Activated T-cell treated with anti-CD3 and anti-CD28 coated beads, Interleukin-2, amount 50 U/mL, for 24 hours (primary cell): ENCODE measurements around the gene PSPN.

Experiments
- DNase-seq: peaks from one replicate; pipeline ENCODE4 v3.0.0-alpha.2; 2020
- H3K27ac Mint-ChIP-seq: 2 replicates; pipeline ENCODE4 v1.8.0; 2020; ENCODE audit warnings: mild to moderate bottlenecking, mixed read lengths
- H3K27me3 Mint-ChIP-seq: 2 replicates; pipeline ENCODE4 v1.8.0; 2020; ENCODE audit warnings: mixed read lengths
- H3K36me3 Mint-ChIP-seq: 2 replicates; pipeline ENCODE4 v1.8.0; 2020; ENCODE audit warnings: low read depth, mixed read lengths
- H3K4me1 Mint-ChIP-seq: 2 replicates; pipeline ENCODE4 v1.8.0; 2020; ENCODE audit warnings: low read depth, mixed read lengths
- H3K4me3 Mint-ChIP-seq: 2 replicates; pipeline ENCODE4 v1.8.0; 2020; ENCODE audit warnings: mild to moderate bottlenecking, moderate library complexity, mixed read lengths
- H3K9me3 Mint-ChIP-seq: 2 replicates; pipeline ENCODE4 v1.8.0; 2020; ENCODE audit warnings: mixed read lengths

Gene PSPN, protein sequence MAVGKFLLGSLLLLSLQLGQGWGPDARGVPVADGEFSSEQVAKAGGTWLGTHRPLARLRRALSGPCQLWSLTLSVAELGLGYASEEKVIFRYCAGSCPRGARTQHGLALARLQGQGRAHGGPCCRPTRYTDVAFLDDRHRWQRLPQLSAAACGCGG

DNA sequence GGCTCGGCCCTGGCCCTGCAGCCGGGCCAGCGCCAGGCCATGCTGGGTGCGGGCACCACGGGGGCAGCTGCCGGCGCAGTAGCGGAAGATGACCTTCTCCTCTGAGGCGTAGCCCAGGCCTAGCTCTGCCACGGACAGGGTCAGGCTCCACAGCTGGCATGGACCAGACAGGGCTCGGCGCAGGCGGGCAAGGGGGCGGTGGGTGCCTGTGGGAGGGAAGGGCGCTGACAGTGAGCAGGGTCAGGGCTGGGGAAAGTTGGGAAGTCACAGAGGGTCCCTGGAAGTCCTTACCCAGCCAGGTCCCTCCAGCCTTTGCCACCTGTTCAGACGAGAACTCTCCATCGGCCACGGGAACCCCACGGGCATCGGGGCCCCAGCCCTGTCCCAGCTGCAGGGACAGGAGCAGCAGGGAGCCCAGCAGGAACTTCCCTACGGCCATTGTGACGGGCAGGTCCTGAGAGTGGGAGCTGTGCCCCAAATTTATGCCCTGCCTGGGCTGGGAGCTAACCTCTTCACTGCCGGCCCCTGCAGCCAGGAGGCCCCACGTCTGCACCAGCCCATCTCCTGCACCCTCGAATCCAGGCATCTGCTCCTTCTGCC, at the start of gene PSPN:
Gene PSPN, minus strand, starts transcription at position 523 of the 600 bp plus-strand sequence. Its CDS starts 84 bp downstream, at position 439.
- peaks cover 33% of the 10 kb centered on the region for H3K36me3 Mint-ChIP-seq
- DNase-seq: no peak
- H3K9me3 Mint-ChIP-seq: no peaks in the 10 kb centered on the region
- no peak within 1 kb of the TSS for H3K4me3 Mint-ChIP-seq
- H3K4me1 Mint-ChIP-seq: peaks cover 10% of the 10 kb centered on the region
- H3K27me3 Mint-ChIP-seq: no peaks in the 10 kb centered on the region
- H3K27ac Mint-ChIP-seq: peak within 1 kb of the TSS; percentile 22

DNA sequence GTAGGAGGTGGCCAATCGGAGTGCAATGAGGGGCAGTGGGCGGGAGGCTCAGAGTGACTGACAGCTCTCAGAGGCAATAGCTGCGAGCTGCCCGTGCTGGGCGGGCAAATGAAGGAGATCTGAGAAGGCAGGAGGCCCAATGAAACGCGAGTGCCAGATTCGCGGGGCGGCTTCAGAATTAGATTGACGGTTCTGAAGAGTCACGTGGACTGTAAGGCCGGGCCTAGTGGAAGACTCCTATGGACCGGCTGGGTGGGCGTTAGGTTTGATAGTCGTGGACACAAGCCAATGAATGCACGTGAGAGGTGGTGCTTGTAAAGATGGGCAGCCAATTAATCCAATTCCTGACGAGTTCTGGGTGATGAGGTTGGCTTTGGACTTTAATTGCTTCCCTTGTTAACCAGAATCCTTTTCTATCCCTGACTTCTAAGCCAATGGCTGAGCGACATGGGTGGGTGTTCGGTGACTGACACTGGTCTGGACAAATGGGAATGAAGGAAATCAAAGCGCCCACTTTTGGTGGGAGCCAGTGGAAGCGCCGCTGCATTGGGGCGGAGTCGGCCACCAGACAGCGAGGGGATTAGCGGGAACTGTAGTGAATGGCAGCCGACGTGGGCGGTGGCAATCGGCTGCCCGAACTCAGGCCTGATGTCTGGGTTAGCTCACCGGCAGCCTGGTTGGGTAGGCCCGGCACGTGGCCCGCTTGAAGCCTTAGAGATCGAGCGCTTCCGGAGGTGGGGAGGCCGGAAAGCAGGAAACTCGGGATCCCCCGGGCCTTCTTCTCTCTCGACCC, 49.4 kb upstream of the PSPN start:
- DNase-seq: peak; percentile 98
- Mint-ChIP-seq H3K36me3 (peaks cover 42% of the 10 kb centered on the region), H3K4me1 (peaks cover 36% of the 10 kb centered on the region), H3K27ac (peak overlapping the region; percentile 93), H3K9me3 (peaks cover 4% of the 10 kb centered on the region), H3K4me3 (peak overlapping the region; percentile 80), H3K27me3 (no peaks in the 10 kb centered on the region)

DNA sequence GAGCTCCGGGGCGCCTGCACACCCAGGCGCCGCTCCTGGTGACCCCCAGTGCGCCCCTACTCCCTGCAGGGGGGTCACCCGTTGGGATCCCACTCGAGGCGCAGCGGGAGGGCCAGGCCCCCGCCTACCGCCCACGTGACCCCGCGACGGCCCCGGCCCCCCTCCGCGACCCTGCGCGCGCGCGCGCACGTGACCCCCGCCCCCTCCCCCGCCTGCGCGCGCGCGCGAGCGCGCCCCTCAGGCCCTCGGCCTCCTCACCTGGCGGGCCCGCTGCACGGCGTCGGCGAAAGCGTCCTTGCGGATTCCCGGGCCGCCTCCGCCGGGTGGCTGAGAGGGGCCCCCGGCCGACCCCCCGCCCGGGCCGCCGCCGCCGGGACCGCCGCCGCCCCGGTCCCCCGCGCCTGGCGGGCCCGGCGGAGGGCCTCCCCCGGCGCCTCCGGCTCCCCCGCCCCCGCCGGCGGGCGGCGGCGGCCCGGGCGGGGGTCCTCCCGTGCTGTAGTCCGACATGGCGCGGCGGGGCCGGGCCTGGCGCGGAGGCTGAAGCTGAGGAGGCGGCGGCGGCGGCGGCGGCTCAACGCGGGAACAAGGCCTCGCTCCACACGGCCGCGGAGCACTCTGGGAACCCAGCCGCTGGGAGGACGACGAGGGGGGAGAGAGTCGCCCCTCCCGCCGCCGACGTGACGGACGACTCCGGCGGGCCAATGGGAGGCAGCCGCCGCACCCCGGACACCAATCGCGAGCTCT, 48.6 kb upstream of the PSPN start, which contains the start of gene KHSRP:
Gene KHSRP, minus strand, starts transcription at position 617 of the 744 bp plus-strand sequence. Its CDS starts 110 bp downstream, at position 507.
- Mint-ChIP-seq H3K36me3 (peaks cover 50% of the 10 kb centered on the region), H3K27ac (peak within 1 kb of the TSS; percentile 93), H3K27me3 (no peaks in the 10 kb centered on the region), H3K4me3 (peak within 1 kb of the TSS; percentile 94), H3K4me1 (peaks cover 36% of the 10 kb centered on the region), H3K9me3 (peaks cover 4% of the 10 kb centered on the region)
- peak; percentile 62 for DNase-seq

DNA sequence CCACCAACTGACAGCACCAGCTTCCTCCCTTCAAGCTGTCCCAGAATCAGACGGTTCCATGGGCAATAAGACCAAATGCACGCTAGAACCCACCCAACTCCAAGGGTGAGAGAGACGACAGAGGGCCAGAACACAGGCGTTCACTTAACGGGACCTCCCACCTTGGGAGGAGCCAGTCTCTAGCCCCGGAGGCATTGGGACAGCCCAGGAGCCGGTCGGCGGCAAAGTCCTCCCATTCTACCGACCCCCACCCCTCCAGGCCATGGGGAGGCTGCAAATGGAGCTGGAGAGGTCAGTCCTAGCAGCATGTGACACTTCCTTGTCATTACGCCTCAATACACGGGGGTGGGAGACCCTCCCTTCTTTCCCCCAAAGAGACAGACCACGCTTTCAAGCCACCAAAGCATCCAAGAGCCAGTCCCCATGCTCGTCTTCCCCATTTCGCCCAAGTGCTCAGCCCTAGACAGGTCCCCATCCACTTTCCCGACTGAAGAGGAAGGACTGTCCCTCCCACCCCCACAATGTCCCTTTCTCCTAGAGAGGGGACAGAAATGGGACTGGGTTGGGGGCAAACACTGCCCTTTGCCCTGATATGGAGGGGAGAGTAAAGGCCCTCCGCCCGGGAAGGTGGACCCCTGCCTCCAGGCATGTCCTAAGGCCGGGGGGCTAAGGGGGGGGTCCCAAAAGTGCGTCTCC, 47.9 kb upstream of the PSPN start:
- peaks cover 36% of the 10 kb centered on the region for H3K4me1 Mint-ChIP-seq
- peak overlapping the region; percentile 92 for H3K27ac Mint-ChIP-seq
- peaks cover 57% of the 10 kb centered on the region for H3K36me3 Mint-ChIP-seq
- peak overlapping the region; percentile 94 for H3K4me3 Mint-ChIP-seq
- DNase-seq: peak; percentile 59
- no peaks in the 10 kb centered on the region for H3K27me3 Mint-ChIP-seq
- peaks cover 4% of the 10 kb centered on the region for H3K9me3 Mint-ChIP-seq

DNA sequence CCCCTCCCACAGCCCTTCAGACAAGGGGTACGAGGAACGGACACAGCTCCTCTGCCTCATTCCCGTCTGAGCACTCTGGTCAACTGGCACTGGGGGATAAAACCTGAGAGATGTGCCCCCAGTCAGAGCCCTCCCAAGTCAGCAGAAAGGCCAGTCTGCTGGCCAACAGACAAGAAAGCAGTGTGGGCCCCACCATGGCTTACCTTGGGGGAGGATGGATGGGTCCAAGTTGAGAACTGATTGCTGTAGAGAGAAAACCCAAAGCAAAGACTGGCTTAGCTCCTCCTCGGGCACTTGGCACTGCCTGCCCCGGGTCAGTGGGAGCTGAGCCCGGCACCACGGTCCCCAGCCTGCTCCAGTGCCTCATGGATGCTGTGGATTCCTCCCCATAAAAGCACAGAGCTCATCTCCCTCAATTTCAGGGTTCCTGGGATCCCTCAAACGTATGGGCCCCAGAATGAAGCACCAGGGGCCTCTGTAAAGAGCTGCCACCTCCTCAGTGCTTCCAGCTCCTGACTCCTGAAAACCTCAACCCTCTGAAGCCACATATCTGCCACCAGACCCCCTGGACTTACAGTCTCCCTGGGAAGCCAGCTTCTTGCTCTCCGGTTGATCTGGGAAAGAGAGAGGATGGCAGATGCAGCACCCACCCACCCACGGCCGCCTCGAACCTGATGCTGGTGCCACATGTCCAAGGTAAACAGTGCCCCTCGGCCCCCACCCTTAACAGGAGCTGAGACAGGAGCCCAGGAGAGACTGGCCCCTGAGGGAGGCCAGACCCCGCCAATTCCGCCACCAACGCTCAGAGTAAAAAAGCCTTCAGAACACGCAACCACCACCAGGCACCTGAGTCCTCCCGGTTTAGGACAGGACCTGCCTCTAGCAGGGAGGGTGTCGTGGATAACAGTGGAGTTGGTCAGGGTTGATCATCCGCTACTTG, 45.6 kb upstream of the PSPN start:
- peaks cover 79% of the 10 kb centered on the region for H3K36me3 Mint-ChIP-seq
- peaks cover 36% of the 10 kb centered on the region for H3K4me1 Mint-ChIP-seq
- peak overlapping the region; percentile 92 for H3K27ac Mint-ChIP-seq

DNA sequence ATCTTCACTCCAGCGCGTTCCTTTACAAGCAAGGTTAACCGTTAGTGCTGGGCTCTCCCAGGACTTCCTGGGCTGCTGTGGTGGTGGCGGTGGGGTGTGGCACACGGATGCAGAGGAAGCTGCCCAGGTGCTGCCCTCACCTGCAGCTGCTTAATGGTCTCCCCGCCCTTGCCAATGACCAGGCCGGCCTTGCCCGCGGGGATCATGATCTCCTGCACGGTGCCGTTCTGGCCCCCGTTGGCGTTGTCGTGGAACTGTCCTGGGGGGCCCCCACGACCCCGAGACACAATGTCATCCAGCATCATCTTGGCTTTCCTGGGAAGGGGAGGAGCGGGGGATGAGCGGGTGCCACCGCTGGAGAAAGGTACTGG, 42.8 kb upstream of the PSPN start:
- Mint-ChIP-seq H3K9me3 (no peaks in the 10 kb centered on the region), H3K4me3 (no peak overlapping the region), H3K36me3 (peaks cover 96% of the 10 kb centered on the region), H3K27me3 (no peaks in the 10 kb centered on the region), H3K4me1 (peaks cover 27% of the 10 kb centered on the region), H3K27ac (no peak overlapping the region)
- DNase-seq: no peak

More for the DNA sequence above, 45.6 kb upstream of the PSPN start:
- Mint-ChIP-seq H3K27me3 (no peaks in the 10 kb centered on the region), H3K4me3 (peak overlapping the region; percentile 94), H3K9me3 (peaks cover 4% of the 10 kb centered on the region)
- DNase-seq: no peak

DNA sequence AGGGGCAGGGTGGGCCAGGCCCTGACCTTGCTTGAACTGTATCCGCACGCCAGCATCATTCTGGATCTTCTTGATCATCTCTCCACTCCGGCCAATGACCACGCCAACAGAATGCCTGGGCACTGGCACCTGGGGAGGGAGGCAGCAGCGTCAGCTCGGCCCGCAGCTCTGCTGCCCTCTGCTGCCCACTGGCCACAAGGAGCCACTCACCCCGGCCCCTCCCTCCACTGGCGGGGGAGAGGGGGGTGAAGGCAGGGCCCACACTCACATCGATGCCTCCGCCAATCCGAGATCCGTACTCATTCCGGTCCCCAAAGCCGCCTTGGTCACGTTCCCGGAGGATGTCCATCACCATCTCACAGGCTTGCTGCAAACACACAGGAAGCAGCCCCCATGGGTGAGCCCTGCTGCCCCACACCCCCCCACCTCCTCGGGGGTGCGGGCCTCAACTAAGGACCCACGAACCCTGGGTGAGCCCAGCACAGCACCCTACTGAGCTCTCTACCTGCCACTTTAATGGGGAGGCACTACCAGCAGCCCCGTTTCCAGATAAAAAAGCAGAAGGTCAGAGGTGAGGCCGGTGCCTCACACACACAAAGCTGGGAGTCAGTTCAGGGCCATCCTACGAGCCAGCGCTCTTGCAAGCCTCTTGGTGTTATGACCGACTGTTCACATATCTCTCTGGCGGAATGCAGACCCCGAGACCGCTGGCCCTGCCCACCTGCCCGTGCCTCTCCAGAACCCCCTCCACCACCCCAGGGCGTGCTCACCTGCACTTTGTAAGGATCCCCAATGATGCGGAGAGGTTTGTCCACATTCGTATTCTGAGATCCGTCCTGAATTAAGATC, 42.2 kb upstream of the PSPN start:
- peaks cover 95% of the 10 kb centered on the region for H3K36me3 Mint-ChIP-seq
- H3K4me3 Mint-ChIP-seq: no peak overlapping the region

DNA sequence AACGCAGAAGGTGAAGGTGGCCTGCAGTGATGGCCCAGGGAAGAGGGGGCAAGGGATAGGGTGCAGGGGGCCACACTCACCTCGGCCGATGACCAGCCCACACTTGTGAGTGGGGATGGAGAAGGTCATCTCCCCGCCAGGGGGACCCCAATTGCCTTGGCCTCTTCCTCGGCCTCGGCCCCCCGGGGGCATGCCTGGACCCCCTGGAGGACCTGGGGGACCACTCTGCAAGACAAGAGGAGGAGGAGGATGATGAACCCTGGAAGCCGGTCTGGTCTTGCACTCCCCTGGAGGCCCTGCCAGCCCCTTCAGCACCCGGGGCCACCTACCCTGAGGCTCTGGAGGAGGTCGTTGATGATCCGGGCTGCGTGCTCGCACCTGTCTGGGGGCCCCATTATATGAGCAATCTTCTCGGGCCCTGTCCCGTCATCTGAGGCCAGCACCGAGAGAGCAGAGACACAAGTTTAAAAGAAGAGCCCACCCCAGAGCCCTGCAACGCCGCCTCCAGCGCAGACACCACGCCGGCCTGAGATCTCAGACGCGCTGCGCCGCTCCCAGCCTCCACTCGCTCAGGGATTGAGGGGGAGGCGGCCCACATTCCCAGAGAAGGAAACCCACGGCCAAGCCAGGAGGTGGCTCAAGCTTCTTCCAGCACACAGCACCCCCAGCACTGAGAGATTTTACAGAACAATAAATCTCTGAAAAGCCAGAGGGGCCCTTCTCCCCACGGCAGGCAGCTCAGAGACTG, 41.1 kb upstream of the PSPN start:
- H3K36me3 Mint-ChIP-seq: peaks cover 90% of the 10 kb centered on the region
- DNase-seq: no peak
- H3K4me3 Mint-ChIP-seq: no peak overlapping the region
- H3K27me3 Mint-ChIP-seq: no peaks in the 10 kb centered on the region
- H3K4me1 Mint-ChIP-seq: peaks cover 10% of the 10 kb centered on the region
- H3K27ac Mint-ChIP-seq: no peak overlapping the region
- H3K9me3 Mint-ChIP-seq: no peaks in the 10 kb centered on the region

More for the DNA sequence above, 42.2 kb upstream of the PSPN start:
- H3K27ac Mint-ChIP-seq: no peak overlapping the region
- H3K9me3 Mint-ChIP-seq: no peaks in the 10 kb centered on the region
- no peak for DNase-seq
- H3K4me1 Mint-ChIP-seq: peaks cover 22% of the 10 kb centered on the region
- H3K27me3 Mint-ChIP-seq: no peaks in the 10 kb centered on the region

DNA sequence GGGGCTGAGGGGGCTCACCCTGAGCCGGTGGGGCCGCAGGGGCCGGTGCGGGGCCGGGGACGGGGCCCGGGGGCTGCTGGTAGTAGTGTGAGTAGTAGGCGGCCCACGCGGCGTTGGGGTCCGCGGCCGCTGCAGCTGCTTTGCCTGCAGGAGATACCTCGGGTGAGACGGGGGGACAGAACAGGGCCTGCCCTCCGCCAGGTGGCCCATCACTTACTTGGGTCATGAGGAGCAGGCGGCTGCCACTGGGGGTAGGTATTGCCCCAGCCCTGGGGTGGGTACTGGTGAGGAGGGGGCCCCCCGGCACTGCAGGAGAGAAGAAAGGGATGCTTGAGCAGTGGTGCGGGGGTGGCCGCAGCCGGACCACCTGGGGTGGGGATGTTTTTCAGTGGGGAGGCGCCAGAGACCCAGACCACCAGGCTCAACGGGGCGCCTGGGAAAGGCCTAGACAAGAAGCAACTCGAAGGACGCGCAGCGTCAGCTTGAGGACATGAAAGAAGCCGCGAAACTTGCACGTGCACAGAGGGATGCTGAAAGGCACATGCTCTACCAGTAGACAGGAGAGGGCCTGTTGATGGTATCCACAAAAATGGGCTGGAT, 40.0 kb upstream of the PSPN start:
- Mint-ChIP-seq H3K27ac (no peak overlapping the region), H3K4me1 (peaks cover 2% of the 10 kb centered on the region), H3K4me3 (no peak overlapping the region), H3K9me3 (no peaks in the 10 kb centered on the region), H3K27me3 (no peaks in the 10 kb centered on the region), H3K36me3 (peaks cover 79% of the 10 kb centered on the region)
- DNase-seq: no peak

DNA sequence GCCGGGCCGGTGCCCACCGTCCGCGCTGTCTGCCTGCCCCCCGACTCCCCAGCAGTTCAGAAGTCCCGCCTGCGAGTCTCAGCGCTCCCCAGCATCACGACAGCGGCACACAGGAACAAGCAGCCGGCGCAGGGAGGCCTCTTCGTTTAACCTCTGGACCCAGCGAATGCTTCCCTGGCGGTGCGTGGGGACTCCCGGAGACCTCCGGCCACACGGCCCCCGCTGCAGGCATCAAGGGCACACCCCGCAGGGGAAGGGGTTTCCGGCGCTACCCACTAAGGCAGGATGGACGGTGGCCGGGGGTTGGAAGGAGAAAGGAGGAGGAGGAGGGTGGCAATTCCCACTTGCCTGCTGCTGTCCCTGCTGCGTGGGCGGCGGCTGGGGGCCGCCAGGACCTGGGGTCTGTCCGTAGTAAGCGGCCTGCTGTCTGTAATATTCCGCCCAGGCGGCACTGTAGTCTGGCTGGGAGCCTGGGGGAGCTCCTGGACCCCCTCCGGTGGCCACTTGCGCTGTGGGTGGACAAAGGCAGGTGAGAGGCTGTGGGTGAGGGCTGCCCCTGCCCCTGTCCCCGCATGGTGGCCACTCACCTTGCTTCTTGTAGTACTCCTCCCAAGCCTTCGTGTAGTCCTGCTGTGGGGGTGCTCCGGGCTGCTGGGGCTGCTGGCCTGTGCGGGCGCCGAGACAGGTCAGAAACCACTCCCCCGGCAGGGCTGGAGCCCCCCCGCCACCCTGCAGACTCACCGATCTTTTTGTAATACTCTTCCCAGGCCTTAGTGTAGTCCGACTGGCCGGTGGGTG, 39.3 kb upstream of the PSPN start:
- H3K4me1 Mint-ChIP-seq: no peaks in the 10 kb centered on the region
- no peak overlapping the region for H3K4me3 Mint-ChIP-seq
- H3K36me3 Mint-ChIP-seq: peaks cover 72% of the 10 kb centered on the region
- DNase-seq: no peak
- H3K27ac Mint-ChIP-seq: no peak overlapping the region
- no peaks in the 10 kb centered on the region for H3K27me3 Mint-ChIP-seq
- no peaks in the 10 kb centered on the region for H3K9me3 Mint-ChIP-seq
